HG02763 (cell line): ENCODE results near the gene ELP4.
A peak's percentile ranks its signal among the peaks of the same experiment; 100 is the strongest.
"Not testable (repeated sequence)": the region's sequence is repeated elsewhere in the genome, so short reads cannot be mapped to it uniquely, and the experiment has no call there.

Experiments
- ATAC-seq: cut with Tn5 transposase; IDR thresholded peaks from one replicate; pipeline ENCODE4 v1.9.1; 2021; ENCODE audit warnings: mild to moderate bottlenecking, moderate library complexity; ENCODE audit not compliant: unreplicated experiment

The ELP4 gene

GRCh38 chr11:31692466-31692865, 182.9 kb downstream of the ELP4 start:
- no peak for ATAC-seq

- ATAC-seq, result peak; percentile 99
These were observed 187.5 kb downstream of the ELP4 start for GRCh38 chr11:31697049-31697448.

GRCh38 chr11:31699066-31699465, 189.5 kb downstream of the ELP4 start:
- no peak for ATAC-seq

- no peak for ATAC-seq
These were observed 193.4 kb downstream of the ELP4 start for GRCh38 chr11:31702966-31703365.

GRCh38 chr11:31706357-31706756, 196.8 kb downstream of the ELP4 start:
- no peak for ATAC-seq

- no peak for ATAC-seq
These were observed 201.6 kb downstream of the ELP4 start for GRCh38 chr11:31711137-31711536.

- no peak for ATAC-seq
These were observed 203.3 kb downstream of the ELP4 start for GRCh38 chr11:31712851-31713250.

- no peak for ATAC-seq
These were observed 205.3 kb downstream of the ELP4 start for GRCh38 chr11:31714840-31715239.

GRCh38 chr11:31720225-31720624, 210.7 kb downstream of the ELP4 start:
- ATAC-seq, result no peak

- ATAC-seq, result no peak
These were observed 211.3 kb downstream of the ELP4 start for GRCh38 chr11:31720671-31721365.

- ATAC-seq, result no peak
These were observed 213.2 kb downstream of the ELP4 start for GRCh38 chr11:31722754-31723153.

- no peak for ATAC-seq
These were observed 215.6 kb downstream of the ELP4 start for GRCh38 chr11:31725176-31725575.

GRCh38 chr11:31728432-31728831, 218.9 kb downstream of the ELP4 start:
- ATAC-seq, result no peak

GRCh38 chr11:31740131-31740530, 230.6 kb downstream of the ELP4 start:
- no peak for ATAC-seq

GRCh38 chr11:31740731-31741368, 231.3 kb downstream of the ELP4 start:
- not testable (repeated sequence) for ATAC-seq

GRCh38 chr11:31747581-31747980, 238.0 kb downstream of the ELP4 start:
- ATAC-seq, result no peak

GRCh38 chr11:31757260-31757835, 247.8 kb downstream of the ELP4 start:
- no peak for ATAC-seq

GRCh38 chr11:31761636-31762035, 252.1 kb downstream of the ELP4 start:
- ATAC-seq, result no peak

GRCh38 chr11:31763296-31763695, 253.7 kb downstream of the ELP4 start:
- ATAC-seq, result no peak

GRCh38 chr11:31764261-31764660, 254.7 kb downstream of the ELP4 start:
- ATAC-seq, result no peak

- ATAC-seq, result no peak
These were observed 255.2 kb downstream of the ELP4 start for GRCh38 chr11:31764766-31765165.

- no peak for ATAC-seq
These were observed 257.5 kb downstream of the ELP4 start for GRCh38 chr11:31767066-31767465.
